HCT116 (cell line): ENCODE data around the gene BICRAL. TPM values are rescaled to one million over a fixed set of nuclear protein-coding genes. Genes with fewer than 3 reads are reported as not detected.

Experiments used
- ATAC-seq: fragments of 200-7000 bp; cut with Tn5 transposase; 2 replicates; pipeline ENCODE4 v1.9.1; 2020; ENCODE audit warnings: mild to moderate bottlenecking, moderate library complexity
- BruUV-seq: library from RNA; stranded (reverse); fragments of 400-500 nt; replicated peaks from 2 replicates; lab custom pipeline; 2021; lab: Mats Ljungman, UMichigan
- CTCF ChIA-PET: fragments of 300-600 bp; sonication (Branson Sonifier 250); formaldehyde crosslinking; loops from one replicate; lab custom pipeline; 2021; ENCODE audit warnings: antibody characterized with exemption; lab: Charles Lee
- POLR2A ChIA-PET: fragments of 300-600, 350-600 bp; sonication (Branson Sonifier 250); formaldehyde crosslinking; loops from one replicate; lab custom pipeline; 2021; ENCODE audit warnings: antibody characterized with exemption; lab: Charles Lee
- RAD21 ChIA-PET, 2 experiments: fragments of 300-600 bp; sonication (Branson Sonifier 250); formaldehyde crosslinking; loops; one replicate each; lab custom pipeline; 2023; ENCODE audit warnings: low total read pairs in 2 of 2; ENCODE audit not compliant: uncharacterized antibody in 2 of 2, unreplicated experiment in 2 of 2, low non-redundant PET in 1 of 2; lab: Charles Lee
- DNase-seq: peaks from one replicate; pipeline ENCODE4 v3.0.0-alpha.2; 2010; ENCODE audit warnings: low read depth, low spot score
- H2AFZ ChIP-seq: fragments of 200-600 bp; shearing (Covaris generic), sonication (generic); 2 replicates; pipeline ENCODE4 v1.6.1; 2017; ENCODE audit warnings: low read depth, mixed run types, mixed read lengths, antibody characterized with exemption, low read length; ENCODE audit not compliant: poor library complexity, severe bottlenecking
- H3K27ac ChIP-seq: 2 replicates; pipeline ENCODE4 v1.5.1; 2012; ENCODE audit warnings: low read depth, low read length
- H3K27me3 ChIP-seq: fragments of 200-600 bp; sonication (generic); 2 replicates; pipeline ENCODE4 v1.6.1; 2016; ENCODE audit warnings: mixed run types, low read length, mixed read lengths; ENCODE audit not compliant: insufficient read depth
- H3K36me3 ChIP-seq, 2 experiments: fragments of 200-500 bp in 1 of 2; fragments of 200-600 bp in 1 of 2; sonication (Bioruptor generic) in 1 of 2; sonication (generic) in 1 of 2; 2 replicates each; pipeline versions ENCODE4 v1.5.1 to v1.6.1; 2014 to 2016; ENCODE audit warnings: low read length in 2 of 2, inconsistent platforms in 1 of 2, mixed read lengths in 1 of 2, mixed run types in 1 of 2; ENCODE audit not compliant: insufficient read depth in 2 of 2, control insufficient read depth in 1 of 2
- H3K4me1 ChIP-seq, 2 experiments: fragments of 200-600 bp in 1 of 2; sonication (generic) in 1 of 2; 2 replicates each; pipeline versions ENCODE4 v1.5.1 to v1.6.1; 2012 to 2017; ENCODE audit warnings: low read length in 2 of 2, inconsistent platforms in 1 of 2, mild to moderate bottlenecking in 1 of 2, mixed read lengths in 1 of 2, mixed run types in 1 of 2, moderate library complexity in 1 of 2; ENCODE audit not compliant: insufficient read depth in 2 of 2, control insufficient read depth in 1 of 2
- H3K4me2 ChIP-seq: fragments of 200-600 bp; sonication (generic); 2 replicates; pipeline ENCODE4 v1.6.1; 2017; ENCODE audit warnings: mixed run types, low read length, mixed read lengths
- H3K4me3 ChIP-seq, 2 experiments: fragments of 200-600 bp in 1 of 2; sonication (generic) in 1 of 2; replicated peaks in 1 of 2; 2 replicates each; pipeline ENCODE4 v1.5.1; 2011 to 2016; ENCODE audit warnings: low read length in 2 of 2, control low read depth in 1 of 2, low read depth in 1 of 2, mild to moderate bottlenecking in 1 of 2, mixed read lengths in 1 of 2, mixed run types in 1 of 2
- H3K79me2 ChIP-seq: fragments of 200-600 bp; sonication (generic); 2 replicates; pipeline ENCODE4 v1.6.1; 2017; ENCODE audit warnings: mild to moderate bottlenecking, mixed run types, low read length, moderate library complexity, mixed read lengths; ENCODE audit not compliant: insufficient read depth
- H3K9ac ChIP-seq: fragments of 200-600 bp; sonication (generic); 2 replicates; pipeline ENCODE4 v1.6.1; 2016; ENCODE audit warnings: low read length, mixed read lengths
- H3K9me2 ChIP-seq: fragments of 200-600 bp; sonication (generic), shearing (Covaris generic); 2 replicates; pipeline ENCODE4 v1.6.1; 2017; ENCODE audit warnings: mixed run types, mild to moderate bottlenecking, moderate library complexity; ENCODE audit not compliant: insufficient read depth
- H3K9me3 ChIP-seq, 2 experiments: fragments of 200-500 bp in 1 of 2; fragments of 200-600 bp in 1 of 2; sonication (Bioruptor generic) in 1 of 2; sonication (generic) in 1 of 2; 2 replicates each; pipeline ENCODE4 v1.6.1; 2014 to 2017; ENCODE audit warnings: low read length in 2 of 2, mixed read lengths in 2 of 2, inconsistent platforms in 1 of 2, low read depth in 1 of 2, mild to moderate bottlenecking in 1 of 2, mixed run types in 1 of 2, moderate library complexity in 1 of 2; ENCODE audit not compliant: control insufficient read depth in 1 of 2, insufficient read depth in 1 of 2
- H4K20me1 ChIP-seq: fragments of 200-600 bp; sonication (generic), shearing (Covaris generic); 2 replicates; pipeline ENCODE4 v1.6.1; 2017; ENCODE audit warnings: mixed run types, mild to moderate bottlenecking, moderate library complexity; ENCODE audit not compliant: insufficient read depth
- CBX3 ChIP-seq: IDR thresholded peaks from 2 replicates; pipeline ENCODE4 v1.6.1; 2012; ENCODE audit warnings: low read depth
- CEBPB ChIP-seq: IDR thresholded peaks from 2 replicates; pipeline ENCODE4 v1.6.1; 2012; ENCODE audit warnings: low read depth
- CTCF ChIP-seq, 3 experiments: fragments of 200-600 bp in 1 of 3; sonication (generic) in 1 of 3; IDR thresholded peaks in 2 of 3; conservative IDR thresholded peaks in 1 of 3; 2 replicates each; pipeline ENCODE4 v1.5.1; 2012 to 2017; ENCODE audit warnings: low read depth in 2 of 3, low read length in 2 of 3, antibody characterized with exemption in 1 of 3, borderline replicate concordance in 1 of 3, control low read depth in 1 of 3, mild to moderate bottlenecking in 1 of 3, mixed read lengths in 1 of 3, mixed run types in 1 of 3, moderate library complexity in 1 of 3; ENCODE audit not compliant: insufficient read depth in 1 of 3
- EGR1 ChIP-seq: IDR thresholded peaks from 2 replicates; pipeline ENCODE4 v1.6.1; 2012; ENCODE audit warnings: low read depth
- ELF1 ChIP-seq: IDR thresholded peaks from 2 replicates; pipeline ENCODE4 v1.6.1; 2012; ENCODE audit warnings: low read depth, borderline replicate concordance
- EZH2 ChIP-seq: fragments of 200-600 bp; sonication (generic); IDR thresholded peaks from 2 replicates; pipeline ENCODE4 v1.6.1; 2017; ENCODE audit warnings: antibody characterized with exemption, mixed run types
- EZH2phosphoT487 ChIP-seq: fragments of 200-600 bp; IDR thresholded peaks from 2 replicates; pipeline ENCODE4 v1.6.1; 2018; ENCODE audit warnings: antibody characterized with exemption, borderline replicate concordance
- FOSL1 ChIP-seq: IDR thresholded peaks from 2 replicates; pipeline ENCODE4 v1.6.1; 2012; ENCODE audit warnings: low read depth
- POLR2A ChIP-seq: IDR thresholded peaks from 2 replicates; pipeline ENCODE4 v1.7.0; 2011; ENCODE audit warnings: borderline replicate concordance; ENCODE audit not compliant: insufficient read depth, insufficient read length; ENCODE audit errors: extremely low read depth
- POLR2AphosphoS5 ChIP-seq: IDR thresholded peaks from 2 replicates; pipeline ENCODE4 v1.6.1; 2011; ENCODE audit warnings: mild to moderate bottlenecking, low read depth, low read length, moderate library complexity
- SRF ChIP-seq: IDR thresholded peaks from 2 replicates; pipeline ENCODE4 v1.6.1; 2012; ENCODE audit warnings: low read depth
- TCF7L2 ChIP-seq: IDR thresholded peaks from 2 replicates; pipeline ENCODE4 v1.7.0; 2011; ENCODE audit warnings: borderline replicate concordance, inconsistent platforms; ENCODE audit not compliant: insufficient read depth, insufficient read length; ENCODE audit errors: extremely low read depth
- ZBTB33 ChIP-seq: IDR thresholded peaks from 2 replicates; pipeline ENCODE4 v1.6.1; 2011; ENCODE audit warnings: mild to moderate bottlenecking, low read length, moderate library complexity; ENCODE audit not compliant: insufficient replicate concordance; ENCODE audit errors: extremely low read depth
- ZFX ChIP-seq: fragments of 450-650 bp; IDR thresholded peaks from 2 replicates; pipeline ENCODE4 v1.6.1; 2017
- ZNF274 ChIP-seq: fragments of 200-500 bp; sonication (Bioruptor generic); IDR thresholded peaks from 2 replicates; pipeline ENCODE4 v1.6.1; 2014; ENCODE audit warnings: mild to moderate bottlenecking, low read depth, low read length, inconsistent platforms
- intact Hi-C: fragments of 100-400 bp; cut with micrococcal nuclease; formaldehyde crosslinking; loops from 2 replicates; pipeline ENCODE4 v1.10.0; 2022
- total RNA-seq: library from RNA; stranded (reverse); gene quantifications from one replicate; pipeline ENCODE4 v1.2.1, GENCODE V29; 2021; ENCODE audit not compliant: unreplicated experiment

Gene BICRAL
- total RNA-seq, 1 experiment from 2014 or later, result 14.9 TPM

GRCh38 chr6:42909835-42910234 lies 128.0 kb downstream of the BICRAL start:
- Histone ChIP-seq H3K4me2 (no peak overlapping the region), H3K4me3 (no peak overlapping the region), H3K27ac (no peak overlapping the region), H4K20me1 (no peaks in the 10 kb centered on the region), H3K36me3 (no peaks in the 10 kb centered on the region), H3K4me1 (no peaks in the 10 kb centered on the region; a peak in 1 of 4 replicates), H3K27me3 (no peaks in the 10 kb centered on the region), H2AFZ (no peak overlapping the region), H3K79me2 (no peaks in the 10 kb centered on the region), H3K9me2 (no peaks in the 10 kb centered on the region), H3K9me3 (no peaks in the 10 kb centered on the region), H3K9ac (no peak overlapping the region)
- ChIA-PET POLR2A (no interaction called here), RAD21 (no interaction called here), CTCF (no interaction called here)
- BruUV-seq, result no TSS peak
- ATAC-seq (no peak), DNase-seq (no peak)
- intact Hi-C loops, result no loop called here
- TF ChIP-seq ZBTB33 (no peak), SRF (no peak), EGR1 (no peak), CTCF (IDR thresholded peaks at IDR 0.05 in 2 of 3, conservative IDR thresholded peaks at IDR 0.05 in 1 of 3; ENCODE audit: borderline replicate concordance in 1 of 3, insufficient read depth in 1 of 3, low read depth in 2 of 3, low read length in 2 of 3) (no peak), ZNF274 (no peak), ELF1 (no peak), EZH2phosphoT487 (no peak), FOSL1 (no peak), POLR2A (no peak), EZH2 (no peak), TCF7L2 (no peak), CEBPB (no peak), ZFX (no peak), CBX3 (no peak), POLR2AphosphoS5 (no peak)
